BJ (cell line): ENCODE data around the gene PTGER1. TPM values are rescaled to one million over a fixed set of nuclear protein-coding genes. Genes with fewer than 3 reads are reported as not detected.

ENCODE experiments used
- CTCF ChIA-PET: fragments of 350-600 bp; formaldehyde crosslinking; extraction: SDS; loops from one replicate; lab custom pipeline; 2021; ENCODE audit warnings: antibody characterized with exemption, inconsistent platforms; lab: Yijun Ruan, JAX
- POLR2A ChIA-PET: fragments of 300-600 bp; sonication (Branson Sonifier 250); formaldehyde crosslinking; extraction: SDS; loops from one replicate; lab custom pipeline; 2021; ENCODE audit warnings: antibody characterized with exemption; lab: Charles Lee
- DNase-seq: peaks from one replicate; pipeline ENCODE4 v3.0.0-alpha.2; 2011; ENCODE audit warnings: low read depth
- H3K27me3 ChIP-seq: 2 replicates; pipeline ENCODE4 v1.6.0; 2011; ENCODE audit warnings: low read length; ENCODE audit not compliant: control insufficient read depth, insufficient read depth
- H3K36me3 ChIP-seq: 2 replicates; pipeline ENCODE4 v1.5.1; 2011; ENCODE audit warnings: low read length; ENCODE audit not compliant: control insufficient read depth, insufficient read depth
- H3K4me3 ChIP-seq: 2 replicates; pipeline ENCODE4 v1.5.1; 2011; ENCODE audit warnings: low read depth, mild to moderate bottlenecking, control low read depth, low read length
- CTCF ChIP-seq: IDR thresholded peaks from 2 replicates; pipeline ENCODE4 v1.5.1; 2011; ENCODE audit warnings: low read depth, mild to moderate bottlenecking, control low read depth, inconsistent platforms, low read length, moderate library complexity; ENCODE audit not compliant: insufficient read depth
- polyA plus RNA-seq: library from polyadenylated mRNA; depleted of rRNA; stranded (reverse); fragments of >200 nt; gene quantifications from 2 replicates; pipeline ENCODE4 v1.2.3, GENCODE V29; 2011

Gene PTGER1
- polyA plus RNA-seq, 1 experiment: 0.63 TPM

GRCh38 chr19:14449321-14449720 lies 25.8 kb downstream of the PTGER1 start:
- POLR2A ChIA-PET: no interaction called here
- DNase-seq: no peak
- Histone ChIP-seq H3K36me3 (peaks cover 41% of the 10 kb centered on the region), H3K4me3 (no peak overlapping the region), H3K27me3 (no peaks in the 10 kb centered on the region)
- no peak for TF ChIP-seq CTCF
- CTCF ChIA-PET: no interaction called here

GRCh38 chr19:14446336-14447036 lies 28.7 kb downstream of the PTGER1 start:
- no peak for TF ChIP-seq CTCF
- no peak for DNase-seq
- ChIA-PET POLR2A (no interaction called here), CTCF (interaction anchor here (0.5 to 1.2 kb wide), 3 partner anchors 10 to 26 kb away, joined by 3 to 4 read pairs (median 3); no protein-coding TSS in a partner anchor)
- peaks cover 51% of the 10 kb centered on the region for H3K36me3 ChIP-seq
- no peaks in the 10 kb centered on the region for H3K27me3 ChIP-seq
- no peak overlapping the region for H3K4me3 ChIP-seq

- DNase-seq: no peak
- no peak overlapping the region for H3K4me3 ChIP-seq
- no peak for TF ChIP-seq CTCF
- ChIA-PET POLR2A (no interaction called here), CTCF (no interaction called here)
- no peaks in the 10 kb centered on the region for H3K27me3 ChIP-seq
- H3K36me3 ChIP-seq: peaks cover 37% of the 10 kb centered on the region
Observed at GRCh38 chr19:14443632-14444216, 31.4 kb downstream of the PTGER1 start.

GRCh38 chr19:14442891-14443631 lies 32.1 kb downstream of the PTGER1 start:
- no peak for TF ChIP-seq CTCF
- no peaks in the 10 kb centered on the region for H3K27me3 ChIP-seq
- no peak for DNase-seq
- ChIA-PET POLR2A (no interaction called here), CTCF (no interaction called here)
- H3K36me3 ChIP-seq: peaks cover 31% of the 10 kb centered on the region
- no peak overlapping the region for H3K4me3 ChIP-seq

GRCh38 chr19:14441041-14441938 lies 33.9 kb downstream of the PTGER1 start:
- Histone ChIP-seq H3K36me3 (peaks cover 23% of the 10 kb centered on the region), H3K27me3 (no peaks in the 10 kb centered on the region), H3K4me3 (no peak overlapping the region)
- no peak for DNase-seq
- POLR2A ChIA-PET: no interaction called here
- TF ChIP-seq CTCF: no peak
- CTCF ChIA-PET: no interaction called here
